IPS-NIHi11 (cell line): ENCODE data around the gene ANO6.
"Not testable (repeated sequence)": the region's sequence is repeated elsewhere in the genome, so short reads cannot be mapped to it uniquely, and the experiment has no call there.

Experiments used
- DNase-seq: peaks from one replicate; pipeline ENCODE4 v3.0.0; 2012; ENCODE audit warnings: mixed read lengths, low spot score

The ANO6 gene

GRCh38 chr12:45348311-45348710 is 132.4 kb downstream of the ANO6 start:
- DNase-seq: no peak

- DNase-seq: no peak
Measured at GRCh38 chr12:45348986-45349385, 133.1 kb downstream of the ANO6 start.

- DNase-seq: no peak
Measured at GRCh38 chr12:45349916-45350315, 134.0 kb downstream of the ANO6 start.

GRCh38 chr12:45350861-45351260 is 135.0 kb downstream of the ANO6 start:
- no peak for DNase-seq

GRCh38 chr12:45351921-45352670 is 136.2 kb downstream of the ANO6 start:
- no peak for DNase-seq

GRCh38 chr12:45353944-45354343 is 138.0 kb downstream of the ANO6 start:
- no peak for DNase-seq

- no peak for DNase-seq
Measured at GRCh38 chr12:45354399-45354798, 138.5 kb downstream of the ANO6 start.

- no peak for DNase-seq
Measured at GRCh38 chr12:45355730-45356129, 139.8 kb downstream of the ANO6 start.

- DNase-seq: no peak
Measured at GRCh38 chr12:45356822-45357538, 141.1 kb downstream of the ANO6 start.

GRCh38 chr12:45357539-45358417 is 141.9 kb downstream of the ANO6 start:
- DNase-seq: no peak

- DNase-seq: no peak
Measured at GRCh38 chr12:45362291-45362690, 146.4 kb downstream of the ANO6 start.

- DNase-seq: no peak
Measured at GRCh38 chr12:45363903-45364302, 148.0 kb downstream of the ANO6 start.

- DNase-seq: no peak
Measured at GRCh38 chr12:45368841-45369489, 153.1 kb downstream of the ANO6 start.

GRCh38 chr12:45377815-45378214 is 161.9 kb downstream of the ANO6 start:
- no peak for DNase-seq

- peak; percentile 29 for DNase-seq
Measured at GRCh38 chr12:45379261-45379660, 163.4 kb downstream of the ANO6 start.

- DNase-seq: no peak
Measured at GRCh38 chr12:45381351-45381750, 165.5 kb downstream of the ANO6 start.

GRCh38 chr12:45388545-45388944 is 172.7 kb downstream of the ANO6 start:
- DNase-seq: peak; percentile 64

- no peak for DNase-seq
Measured at GRCh38 chr12:45389426-45389825, 173.5 kb downstream of the ANO6 start.

- not testable (repeated sequence) for DNase-seq
Measured at GRCh38 chr12:45397499-45397898, 181.6 kb downstream of the ANO6 start.

GRCh38 chr12:45398552-45398951 is 182.7 kb downstream of the ANO6 start:
- no peak for DNase-seq

GRCh38 chr12:45400991-45401390 is 185.1 kb downstream of the ANO6 start:
- no peak for DNase-seq

GRCh38 chr12:45402288-45402687 is 186.4 kb downstream of the ANO6 start:
- no peak for DNase-seq
